Peyer's patch (tissue), 4 donors: ENCODE measurements around the gene HDAC8.

Source experiments
- CTCF ChIP-seq, 6 experiments: fragments of 450-650 bp in 4 of 6; fragments of 200-600 bp in 2 of 6; sonication (generic) in 1 of 6; IDR thresholded peaks; one replicate each; pipeline ENCODE4 v1.5.1; 2017 to 2019; ENCODE audit warnings: antibody characterized with exemption in 6 of 6, mild to moderate bottlenecking in 3 of 6, moderate library complexity in 1 of 6
- POLR2A ChIP-seq, 2 donors: fragments of 450-650 bp; IDR thresholded peaks; one replicate each; pipeline ENCODE4 v1.5.1; 2017; ENCODE audit warnings: antibody characterized with exemption in 2 of 2, mild to moderate bottlenecking in 2 of 2, moderate library complexity in 2 of 2

GRCh38 chrX:72479324-72480274 lies 93.0 kb downstream of the HDAC8 start:
- TF ChIP-seq CTCF (IDR thresholded peaks at IDR 0.05) (no peak), POLR2A (IDR thresholded peaks at IDR 0.05) (no peak)
